Spleen (tissue), 7 donors: Measurements from ENCODE around the gene PLEKHA7.

ENCODE experiments used
- POLR2AphosphoS5 ChIP-seq, 3 donors: sonication (generic); formaldehyde crosslinking; IDR thresholded peaks; one replicate each; pipeline ENCODE4 v1.5.1; 2017; ENCODE audit warnings: antibody characterized with exemption in 3 of 3
- TF ChIP-seq, protein P1 (sequence below), 11 experiments: fragments of 200-600 bp in 7 of 11; fragments of 450-650 bp in 4 of 11; sonication (generic) in 4 of 11; IDR thresholded peaks in 8 of 11; conservative IDR thresholded peaks in 3 of 11; 1 replicate in 7 of 11; 2 replicates in 4 of 11; pipeline versions ENCODE4 v1.4.0 to v1.8.0; 2016 to 2021; ENCODE audit warnings: antibody characterized with exemption in 11 of 11, inconsistent platforms in 4 of 11, mild to moderate bottlenecking in 1 of 11
- donor health status: DM: no; HTN: no; CAD: no; lungs with moderate emphysema.
- donor health status: DM: no; HTN: no; CAD: no.
- donor health status: DM: no; HTN: no; CAD: no.

DNA sequence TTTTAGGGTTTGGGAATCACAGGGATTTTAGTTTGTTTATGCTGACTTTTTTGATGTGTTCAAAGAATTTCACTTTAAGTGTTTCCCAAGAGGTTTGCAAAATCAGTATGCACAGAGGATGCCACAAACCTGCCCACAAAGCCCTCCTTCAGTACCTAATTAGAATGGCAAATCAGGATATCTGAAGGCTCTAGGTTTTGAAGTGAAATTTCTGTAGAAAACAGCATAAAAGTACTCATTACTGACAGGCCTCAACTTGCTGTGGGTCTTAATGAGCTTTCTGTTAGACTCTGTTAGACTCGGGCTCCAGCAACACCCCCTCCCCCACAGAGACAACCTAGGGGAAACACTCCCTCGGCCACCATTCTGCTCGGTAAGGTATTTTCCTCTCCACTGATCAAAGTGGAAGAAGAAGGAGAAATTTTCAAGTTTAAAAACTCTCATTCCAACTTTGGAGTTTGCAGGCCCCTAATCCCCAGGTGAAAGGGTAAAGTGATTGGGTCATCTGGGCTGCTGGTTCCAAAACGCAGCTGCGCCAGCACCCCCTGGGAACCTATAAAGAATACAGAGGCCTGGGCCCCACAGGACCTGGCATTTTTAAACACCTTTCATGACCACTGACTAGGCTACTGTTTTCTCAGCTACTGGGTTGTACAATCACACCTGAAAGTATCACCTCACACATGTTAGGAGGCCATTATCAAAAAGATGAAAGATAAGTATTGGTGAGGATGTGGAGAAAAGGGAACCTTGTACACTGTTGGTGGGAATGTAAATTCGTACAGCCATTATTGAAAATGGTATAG, 67.5 kb downstream of the PLEKHA7 start:
- TF ChIP-seq POLR2AphosphoS5 (IDR thresholded peaks at IDR 0.05), result no peak
- TF ChIP-seq, protein P1, sequence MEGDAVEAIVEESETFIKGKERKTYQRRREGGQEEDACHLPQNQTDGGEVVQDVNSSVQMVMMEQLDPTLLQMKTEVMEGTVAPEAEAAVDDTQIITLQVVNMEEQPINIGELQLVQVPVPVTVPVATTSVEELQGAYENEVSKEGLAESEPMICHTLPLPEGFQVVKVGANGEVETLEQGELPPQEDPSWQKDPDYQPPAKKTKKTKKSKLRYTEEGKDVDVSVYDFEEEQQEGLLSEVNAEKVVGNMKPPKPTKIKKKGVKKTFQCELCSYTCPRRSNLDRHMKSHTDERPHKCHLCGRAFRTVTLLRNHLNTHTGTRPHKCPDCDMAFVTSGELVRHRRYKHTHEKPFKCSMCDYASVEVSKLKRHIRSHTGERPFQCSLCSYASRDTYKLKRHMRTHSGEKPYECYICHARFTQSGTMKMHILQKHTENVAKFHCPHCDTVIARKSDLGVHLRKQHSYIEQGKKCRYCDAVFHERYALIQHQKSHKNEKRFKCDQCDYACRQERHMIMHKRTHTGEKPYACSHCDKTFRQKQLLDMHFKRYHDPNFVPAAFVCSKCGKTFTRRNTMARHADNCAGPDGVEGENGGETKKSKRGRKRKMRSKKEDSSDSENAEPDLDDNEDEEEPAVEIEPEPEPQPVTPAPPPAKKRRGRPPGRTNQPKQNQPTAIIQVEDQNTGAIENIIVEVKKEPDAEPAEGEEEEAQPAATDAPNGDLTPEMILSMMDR (IDR thresholded peaks at IDR 0.05 in 8 of 11, conservative IDR thresholded peaks at IDR 0.05 in 3 of 11), result no peak
